ENCODE data around the gene NSDHL.
A peak's percentile ranks its signal among the peaks of the same experiment; 100 is the strongest.
"Not testable (repeated sequence)": the region's sequence is repeated elsewhere in the genome, so short reads cannot be mapped to it uniquely, and the experiment has no call there.

The NSDHL gene

DNA sequence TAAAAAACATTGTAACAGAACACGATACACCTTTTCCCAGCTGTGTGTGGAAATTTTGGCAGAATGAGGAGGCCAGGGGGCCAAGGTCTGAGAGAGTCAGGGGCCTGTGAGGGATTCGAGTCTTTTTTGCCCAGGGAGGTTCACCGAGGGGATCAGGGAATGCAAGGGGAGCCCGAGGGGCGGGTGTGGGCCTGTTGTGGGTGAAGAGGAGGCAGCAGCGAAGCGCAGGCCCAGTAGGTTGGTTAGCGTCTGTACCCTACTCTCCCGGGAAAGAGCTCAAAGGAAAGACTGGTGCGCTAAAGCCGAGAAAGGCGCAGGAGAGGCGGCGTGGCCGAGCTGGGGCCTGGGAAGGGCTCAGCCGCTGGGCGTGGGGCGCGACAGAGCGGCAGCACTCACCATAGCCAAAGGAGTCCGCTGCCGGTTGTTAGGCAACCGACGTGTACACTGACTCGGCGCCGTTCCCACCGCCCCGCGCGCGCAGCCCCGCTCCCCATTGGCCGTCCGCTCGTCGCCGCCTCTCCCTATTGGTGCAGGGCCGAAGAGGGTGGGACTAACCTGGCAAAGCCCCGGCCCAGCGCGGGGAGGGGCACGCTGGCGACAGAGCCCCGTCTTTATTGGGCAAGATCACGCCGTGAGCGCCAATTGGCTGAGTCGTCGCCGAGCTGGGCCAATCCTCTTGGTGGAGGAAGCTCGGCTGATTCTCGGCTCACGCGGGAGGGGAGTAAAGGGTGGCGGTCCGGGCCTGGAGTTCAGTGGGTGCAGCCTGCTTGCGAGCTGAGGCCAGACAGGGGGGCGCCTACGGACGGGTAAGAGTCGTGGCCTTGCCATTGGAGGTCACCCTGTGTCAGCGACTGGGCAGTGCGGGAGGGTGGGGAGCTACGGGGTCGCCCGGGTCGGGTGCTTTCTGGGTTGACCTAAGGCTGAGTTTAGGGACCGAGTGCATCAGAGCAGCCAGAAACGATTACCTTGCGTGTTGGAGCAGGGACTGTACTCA, at the start of gene NSDHL, which contains the start of gene CETN2:
NSDHL (plus strand) TSS at position 752 of the 994 bp plus-strand sequence. CDS start 15,262 bp downstream, outside the sequence.
CETN2 (minus strand) TSS at position 446 of the 994 bp plus-strand sequence; CDS start at position 399, 47 bp downstream.
- peak; percentile 88 for DNase-seq (ENCODE audit: low read depth)

GRCh38 chrX:152787062-152787461, 43.8 kb upstream of the NSDHL start:
- not testable (repeated sequence) for DNase-seq (ENCODE audit: low read depth)

DNA sequence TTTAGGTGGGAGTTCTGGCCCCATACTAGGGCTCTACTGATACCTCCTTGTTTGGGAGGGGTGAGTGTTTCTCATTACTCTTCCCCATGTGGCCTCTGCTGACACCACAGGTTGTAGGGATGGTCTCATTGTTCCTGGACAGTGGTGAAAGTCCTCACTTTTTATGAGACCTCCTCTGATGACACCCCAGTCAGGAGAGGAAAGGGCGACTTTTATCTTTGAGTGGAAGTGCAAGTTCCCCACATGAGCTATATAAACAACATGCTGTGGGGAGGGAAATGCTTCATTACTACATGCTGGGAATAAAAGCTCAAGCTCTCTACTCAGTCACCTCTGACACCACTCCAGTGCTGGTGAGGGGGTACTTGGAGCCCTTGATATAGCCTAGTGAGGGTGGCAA, 31.9 kb upstream of the NSDHL start:
- no peak for DNase-seq (ENCODE audit: low read depth)

- DNase-seq (ENCODE audit: low read depth), result no peak
Observed at GRCh38 chrX:152806035-152806434, 24.8 kb upstream of the NSDHL start.

GRCh38 chrX:152810403-152810802, 20.5 kb upstream of the NSDHL start:
- DNase-seq (ENCODE audit: low read depth), result no peak

GRCh38 chrX:152813206-152813605, 17.7 kb upstream of the NSDHL start:
- no peak for DNase-seq (ENCODE audit: low read depth)

- DNase-seq (ENCODE audit: low read depth), result no peak
Observed at GRCh38 chrX:152814048-152814447, 16.8 kb upstream of the NSDHL start.

DNA sequence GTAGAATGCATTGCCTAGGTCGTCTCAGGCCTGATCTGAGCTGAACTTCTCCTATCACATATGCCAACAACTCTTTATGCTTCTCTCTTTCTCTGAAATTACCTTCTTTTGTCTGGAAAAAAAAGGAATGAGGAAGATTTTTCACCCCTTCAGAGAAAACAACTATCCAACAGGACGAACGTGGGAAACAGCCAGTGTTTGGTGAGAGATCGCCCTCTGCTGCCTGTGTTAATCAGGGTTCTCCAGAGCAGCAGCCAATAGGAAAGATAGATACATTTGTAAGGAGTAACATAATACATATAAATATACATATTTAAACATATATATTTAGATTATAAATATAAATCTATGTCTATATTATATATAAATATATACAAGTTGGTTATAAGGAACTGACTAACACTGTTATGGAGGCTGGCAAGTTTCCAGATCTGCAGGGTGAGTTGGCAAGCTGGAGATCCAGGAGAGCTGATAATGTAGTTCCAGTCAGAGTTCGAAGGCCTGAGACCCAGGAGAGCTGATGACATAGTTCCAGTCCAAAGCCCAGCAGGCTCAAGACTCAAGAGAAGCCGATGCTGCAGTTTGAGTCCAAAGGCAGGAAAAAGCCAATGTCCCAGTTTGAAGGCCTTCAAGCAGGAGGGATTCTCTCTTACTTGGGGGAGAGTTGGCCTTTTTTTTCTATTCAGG, 13.6 kb upstream of the NSDHL start:
- DNase-seq (ENCODE audit: low read depth), result no peak

- no peak for DNase-seq (ENCODE audit: low read depth)
Observed at GRCh38 chrX:152818356-152818755, 12.5 kb upstream of the NSDHL start.

DNA sequence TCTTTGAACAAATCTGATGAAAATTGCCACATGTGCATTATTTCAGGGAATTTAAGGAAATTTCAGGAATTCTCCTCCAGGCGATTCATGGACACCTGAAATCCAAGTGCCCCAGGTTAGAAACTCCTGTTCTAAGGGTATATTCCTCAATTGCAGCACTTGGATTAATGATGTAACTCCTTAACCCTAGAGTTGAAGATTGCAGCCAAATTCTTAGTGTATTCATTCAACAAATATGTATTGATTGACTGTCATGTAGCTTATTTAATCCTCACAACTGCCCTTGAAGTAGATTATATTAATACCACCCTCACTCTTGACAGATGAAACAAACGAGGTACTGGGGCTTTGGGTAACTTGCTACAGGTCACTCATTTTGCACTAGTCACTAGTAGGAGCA, 11.6 kb upstream of the NSDHL start:
- DNase-seq (ENCODE audit: low read depth), result no peak

GRCh38 chrX:152819732-152820131, 11.1 kb upstream of the NSDHL start:
- no peak for DNase-seq (ENCODE audit: low read depth)

GRCh38 chrX:152821145-152821765, 9.6 kb upstream of the NSDHL start:
- DNase-seq (ENCODE audit: low read depth), result no peak

- no peak for DNase-seq (ENCODE audit: low read depth)
Observed at GRCh38 chrX:152822383-152823086, 8.3 kb upstream of the NSDHL start.

- no peak for DNase-seq (ENCODE audit: low read depth)
Observed at GRCh38 chrX:152823657-152824056, 7.2 kb upstream of the NSDHL start.

GRCh38 chrX:152824841-152825374, 6.0 kb upstream of the NSDHL start:
- DNase-seq (ENCODE audit: low read depth), result no peak

GRCh38 chrX:152831391-152831790, 528 bp downstream of the NSDHL start:
- no peak for DNase-seq (ENCODE audit: low read depth)

DNA sequence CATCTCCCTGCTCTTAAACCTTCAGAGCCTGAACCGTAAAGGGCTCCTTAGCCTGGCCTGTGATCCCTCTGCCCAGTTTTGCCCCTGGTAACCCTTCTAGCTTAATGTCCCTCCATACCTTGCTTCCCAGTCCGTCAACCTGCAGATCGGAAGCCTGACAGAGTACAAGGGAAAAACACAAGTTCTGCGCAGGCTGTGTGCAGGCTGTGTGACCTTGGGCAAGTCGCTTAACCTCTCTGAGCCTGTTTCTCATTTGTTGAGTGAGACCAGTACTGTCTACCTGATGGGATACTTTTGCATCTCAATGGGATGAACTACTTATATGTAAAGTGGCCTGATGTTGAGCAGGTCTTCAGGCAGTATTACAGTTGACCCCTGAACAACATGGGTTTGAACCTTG, 1.7 kb downstream of the NSDHL start:
- no peak for DNase-seq (ENCODE audit: low read depth)

GRCh38 chrX:152833378-152833777, 2.5 kb downstream of the NSDHL start:
- DNase-seq (ENCODE audit: low read depth), result no peak

- DNase-seq (ENCODE audit: low read depth), result not testable (repeated sequence)
Observed at GRCh38 chrX:152835470-152835869, 4.6 kb downstream of the NSDHL start.

DNA sequence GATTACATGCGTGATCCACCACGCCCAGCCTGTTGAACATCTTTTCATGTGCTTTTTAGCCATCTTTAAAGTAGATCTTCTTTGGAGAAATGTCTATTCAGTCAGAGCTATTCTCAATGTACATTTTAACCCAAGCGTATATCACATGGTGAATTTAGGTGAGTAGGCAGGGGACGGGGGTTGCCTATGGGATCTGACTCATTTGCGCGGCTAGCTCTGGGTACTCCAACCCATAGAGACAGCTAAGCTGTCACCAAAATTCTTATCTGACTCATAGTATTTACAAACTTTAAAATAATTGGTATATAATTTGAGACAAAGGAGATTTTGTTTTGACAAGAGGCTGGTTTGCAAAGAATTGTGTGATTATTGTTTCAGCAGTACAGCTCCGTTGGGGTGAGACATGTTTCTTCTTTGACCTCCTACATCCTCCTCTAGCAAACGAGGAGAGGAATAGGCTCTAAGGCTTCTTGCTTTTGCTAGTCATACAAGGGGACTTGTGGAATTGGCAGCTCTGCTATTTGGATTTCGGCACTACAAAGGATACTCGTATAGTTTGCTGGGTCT, 12.0 kb downstream of the NSDHL start:
- no peak for DNase-seq (ENCODE audit: low read depth)

GRCh38 chrX:152843852-152844251, 13.0 kb downstream of the NSDHL start:
- no peak for DNase-seq (ENCODE audit: low read depth)
